Dedifferentiated amniotic fluid mesenchymal stem cell (primary cell): ENCODE data around the gene ADRA2B.
"Not testable (repeated sequence)": the region's sequence is repeated elsewhere in the genome, so short reads cannot be mapped to it uniquely, and the experiment has no call there.

Experiments
- DNase-seq: peaks from one replicate; pipeline ENCODE4 v3.0.0-alpha.2; 2016; ENCODE audit errors: extremely low spot score

The ADRA2B gene

GRCh38 chr2:96116424-96116878 is at the start of gene ADRA2B:
ADRA2B (minus strand) TSS chr2:96116571; CDS start chr2:96116149, 422 bp downstream.
- DNase-seq: no peak

- DNase-seq: no peak
These were observed 48.3 kb upstream of the ADRA2B start for GRCh38 chr2:96164459-96165184.

DNA sequence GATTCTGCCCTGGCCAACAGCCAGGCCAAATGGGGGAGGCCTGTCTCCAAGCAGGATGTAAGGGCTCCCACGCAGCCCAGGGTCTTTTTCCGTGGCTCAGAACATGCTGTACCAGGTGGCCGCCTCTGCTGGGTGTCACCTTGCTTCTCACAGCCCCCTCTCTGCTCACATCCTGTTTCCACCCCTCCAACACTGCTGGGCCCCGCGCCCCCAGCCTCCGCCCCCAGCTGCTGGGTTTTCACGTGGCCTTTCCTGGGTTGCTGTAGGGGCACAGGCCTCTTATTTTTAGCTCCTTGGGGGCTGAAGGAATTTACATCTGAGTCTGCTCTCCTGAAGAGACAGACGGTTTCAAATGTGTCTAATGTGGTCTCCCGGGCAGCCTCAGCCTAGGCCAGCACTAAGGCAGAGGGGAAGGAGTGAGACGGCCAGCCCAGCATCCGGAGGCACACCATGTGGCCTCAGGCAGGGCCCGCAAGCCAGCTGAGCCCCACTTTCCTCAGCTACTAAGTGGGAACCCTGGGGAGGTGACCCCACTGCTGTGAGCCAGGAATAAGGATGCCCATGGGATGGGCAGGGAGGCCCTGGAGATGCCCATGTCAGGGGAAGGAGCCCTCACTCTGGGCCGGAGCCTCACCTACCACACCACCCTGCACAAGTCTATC is 47.5 kb upstream of the ADRA2B start:
- no peak for DNase-seq

DNA sequence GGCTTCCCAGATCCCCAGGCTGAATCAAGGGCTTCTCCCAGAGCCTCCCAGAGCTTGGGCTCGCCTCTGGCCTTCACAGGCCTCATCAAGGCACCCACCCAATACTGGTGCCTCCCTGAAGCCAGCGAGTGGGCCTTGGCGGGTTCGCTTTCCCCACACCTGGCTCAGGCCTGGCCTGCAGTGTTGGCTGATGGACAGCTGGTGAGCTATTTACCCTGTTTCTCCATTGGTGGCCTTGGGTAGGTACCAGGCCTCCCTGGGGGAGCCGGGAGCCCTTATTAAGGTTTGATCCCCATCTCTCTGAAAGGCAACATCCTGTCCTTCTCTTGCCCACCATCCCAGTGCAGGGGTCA is 47.0 kb upstream of the ADRA2B start:
- DNase-seq: no peak

GRCh38 chr2:96161898-96162297 is 45.5 kb upstream of the ADRA2B start:
- no peak for DNase-seq

DNA sequence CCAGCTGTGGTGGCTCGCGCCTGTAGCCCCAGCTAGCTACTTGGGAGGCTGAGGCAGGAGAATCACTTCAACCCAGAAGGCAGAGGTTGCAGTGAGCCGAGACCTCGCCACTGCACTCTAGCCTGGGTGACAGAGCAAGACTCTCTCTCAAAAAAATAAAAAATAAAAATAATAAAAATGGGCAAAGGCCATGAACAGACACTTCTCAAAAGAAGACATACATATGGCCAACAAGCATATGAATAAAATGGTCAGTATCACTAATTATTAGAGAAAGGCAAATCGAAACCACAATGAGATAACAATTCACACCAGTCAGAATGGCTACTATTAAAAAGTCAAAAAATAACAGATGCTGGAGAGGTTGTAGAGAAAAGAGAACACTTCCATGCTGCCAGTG is 44.0 kb upstream of the ADRA2B start:
- DNase-seq: not testable (repeated sequence)

GRCh38 chr2:96159084-96159830 is 42.9 kb upstream of the ADRA2B start:
- no peak for DNase-seq

DNA sequence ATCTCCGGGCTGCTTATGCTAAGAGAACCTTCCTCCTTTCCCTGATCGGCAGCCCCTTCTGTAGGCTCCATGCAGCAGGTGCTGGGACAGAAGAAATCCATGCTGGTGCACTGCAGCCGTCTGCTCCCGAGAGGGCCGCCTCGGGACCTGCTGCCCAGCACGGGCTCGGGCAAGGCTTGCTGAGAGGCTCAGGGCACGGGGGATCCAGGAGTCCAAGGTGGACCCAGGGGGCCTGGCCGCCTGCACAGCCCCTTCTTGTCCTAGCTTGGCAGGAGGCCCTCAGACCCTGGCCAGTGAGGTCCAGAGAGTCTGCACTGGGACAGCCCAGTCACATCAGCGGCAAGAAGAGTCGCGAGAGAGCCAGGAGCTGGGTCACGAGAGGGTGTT is 42.2 kb upstream of the ADRA2B start:
- no peak for DNase-seq

- DNase-seq: no peak
These were observed 41.5 kb upstream of the ADRA2B start for GRCh38 chr2:96157649-96158553.

- no peak for DNase-seq
These were observed 40.7 kb upstream of the ADRA2B start for GRCh38 chr2:96156926-96157648.

GRCh38 chr2:96156011-96156820 is 39.8 kb upstream of the ADRA2B start:
- no peak for DNase-seq

GRCh38 chr2:96154506-96155380 is 38.4 kb upstream of the ADRA2B start:
- no peak for DNase-seq

GRCh38 chr2:96153991-96154431 is 37.6 kb upstream of the ADRA2B start:
- no peak for DNase-seq

GRCh38 chr2:96153291-96153713 is 36.9 kb upstream of the ADRA2B start:
- DNase-seq: no peak

DNA sequence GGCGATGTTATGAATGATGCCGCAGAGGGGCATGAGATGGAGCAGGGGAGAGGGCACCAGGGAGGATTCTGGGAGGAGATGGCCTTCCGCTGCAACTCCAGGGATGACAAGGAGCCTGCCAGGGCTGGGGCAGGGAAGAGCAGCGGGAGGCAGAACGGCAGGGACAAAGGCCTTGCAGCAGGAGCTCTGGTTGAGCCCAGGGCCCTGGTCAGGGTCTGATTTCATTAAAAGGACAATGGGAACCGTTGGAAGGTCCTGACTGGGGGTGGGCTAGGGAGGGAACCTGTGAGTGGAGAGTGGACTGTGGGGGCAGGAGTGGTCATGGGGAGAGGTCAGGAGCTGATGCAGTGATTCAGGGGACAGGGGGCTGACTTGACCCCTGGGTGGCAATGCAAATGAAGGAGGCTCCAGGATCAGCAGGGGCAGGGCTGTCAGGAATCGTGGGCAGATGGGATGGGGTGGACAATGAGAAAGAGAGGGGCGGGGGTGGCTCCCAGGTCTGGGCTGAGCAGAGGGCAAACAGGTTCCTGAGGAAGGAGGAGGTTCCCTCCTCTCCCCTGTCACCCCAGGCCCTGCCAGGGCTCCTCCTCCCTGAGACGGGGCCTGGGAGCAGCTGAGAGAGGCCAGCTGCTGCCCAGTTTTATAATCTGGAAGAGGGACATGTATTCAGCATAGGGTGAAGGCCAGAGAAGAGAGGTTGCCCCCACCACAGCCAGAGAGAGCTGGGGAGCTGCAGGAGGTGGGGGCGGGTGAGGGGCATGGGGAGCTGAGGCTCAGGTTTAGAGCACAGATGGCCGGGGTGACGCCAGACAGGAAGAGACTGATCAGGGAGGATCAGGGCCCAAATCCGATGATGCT is 36.2 kb upstream of the ADRA2B start:
- DNase-seq: no peak

GRCh38 chr2:96151595-96152303 is 35.4 kb upstream of the ADRA2B start:
- no peak for DNase-seq

GRCh38 chr2:96150791-96151594 is 34.6 kb upstream of the ADRA2B start:
- no peak for DNase-seq
